Amygdala (tissue), 56 donors: ENCODE results near the gene CLN6.
"Not testable (repeated sequence)": the region's sequence is repeated elsewhere in the genome, so short reads cannot be mapped to it uniquely, and the experiment has no call there.

Experiments
- DNase-seq, 56 donors: peaks; one replicate each; lab custom pipeline; 2025; lab: John Stamatoyannopoulos, UW

CLN6 gene

DNA sequence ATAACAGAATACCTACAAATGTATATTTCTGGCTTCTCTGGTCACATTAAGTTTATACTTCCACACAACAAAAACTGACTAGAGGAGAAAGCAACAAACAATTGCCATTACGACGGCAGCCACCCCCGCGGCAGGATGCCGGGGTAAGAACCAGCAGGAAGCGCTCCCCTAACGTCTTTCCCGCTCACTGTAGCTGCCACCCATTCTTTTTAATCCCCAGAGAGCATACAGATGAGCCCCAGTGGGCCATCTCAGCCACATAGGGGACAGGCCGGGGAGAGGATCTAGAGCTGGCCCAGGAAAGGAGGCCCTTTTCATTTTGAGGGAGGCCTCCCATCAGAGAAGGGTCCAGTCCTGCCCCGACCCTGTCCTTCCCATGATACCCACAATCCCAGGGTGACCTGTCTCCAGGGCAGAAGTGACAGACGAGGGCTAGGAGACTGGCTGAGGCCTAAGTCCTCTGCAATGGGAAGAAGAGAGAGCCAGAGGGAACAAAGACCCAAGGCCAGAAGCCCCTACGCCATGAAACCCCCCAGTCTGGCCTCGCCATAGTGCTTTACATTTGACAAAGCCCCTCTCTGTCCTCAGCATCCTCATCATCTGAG is 20.8 kb downstream of the CLN6 start:
- no peak for DNase-seq

DNA sequence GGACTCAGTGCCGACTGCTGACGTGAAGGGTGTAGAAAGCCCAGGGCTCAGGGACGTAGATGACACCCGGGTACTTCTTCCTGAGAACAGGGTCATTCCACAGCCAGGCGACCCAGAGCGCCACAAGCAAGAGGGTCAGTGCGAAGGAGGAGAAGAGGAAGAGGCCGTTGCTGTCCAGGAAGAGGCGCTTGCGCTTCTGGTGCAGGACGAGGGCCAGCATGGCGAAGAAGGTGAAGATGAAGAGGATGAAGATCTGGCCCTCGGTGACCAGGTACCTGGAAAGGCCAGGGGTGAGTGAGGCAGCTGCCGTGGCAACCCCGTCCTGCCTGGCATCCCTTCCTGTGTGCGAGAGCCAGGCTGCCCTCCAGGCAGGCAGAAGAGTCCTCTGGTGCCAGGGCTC is 21.4 kb downstream of the CLN6 start:
- DNase-seq = peak in 3 of 56 donors; percentile 20 to 55 (median 37)

DNA sequence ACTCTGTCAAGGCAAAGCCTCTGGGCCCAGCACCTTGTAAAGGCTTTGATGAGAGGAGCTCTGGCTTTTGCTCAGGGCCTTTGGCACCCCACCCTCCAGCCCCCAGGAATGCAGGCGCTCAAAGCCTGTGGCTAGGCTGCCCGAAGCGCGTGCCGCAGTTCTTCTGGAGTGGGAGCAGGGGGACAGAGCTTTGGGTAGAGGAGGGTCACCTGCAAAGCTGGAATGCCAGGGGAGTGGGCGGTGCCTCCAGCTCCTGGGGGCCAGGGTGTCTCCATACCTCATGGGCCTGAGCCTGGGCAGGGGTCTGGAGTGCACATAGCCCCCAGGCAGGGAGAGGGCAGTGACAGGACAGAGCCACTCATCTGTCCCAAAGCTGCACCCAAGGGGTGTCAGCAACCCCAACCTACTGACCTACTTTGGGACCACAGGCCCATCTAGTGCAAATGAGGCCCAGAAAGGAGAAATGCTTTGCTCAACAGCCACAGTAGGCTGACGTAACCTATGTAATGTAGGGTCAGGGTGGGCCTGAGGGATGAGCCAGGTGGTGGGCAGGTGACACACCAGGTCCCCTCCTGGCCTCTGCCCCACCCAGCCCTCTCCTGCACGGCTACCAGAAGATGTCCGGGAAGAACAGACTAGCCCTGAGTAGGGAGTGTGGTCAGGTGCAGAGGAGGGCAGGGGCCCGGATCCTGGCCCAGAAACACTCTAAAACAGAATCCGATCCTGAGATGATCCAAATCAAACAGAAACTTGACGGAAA is 22.2 kb downstream of the CLN6 start:
- DNase-seq = no peak

DNA sequence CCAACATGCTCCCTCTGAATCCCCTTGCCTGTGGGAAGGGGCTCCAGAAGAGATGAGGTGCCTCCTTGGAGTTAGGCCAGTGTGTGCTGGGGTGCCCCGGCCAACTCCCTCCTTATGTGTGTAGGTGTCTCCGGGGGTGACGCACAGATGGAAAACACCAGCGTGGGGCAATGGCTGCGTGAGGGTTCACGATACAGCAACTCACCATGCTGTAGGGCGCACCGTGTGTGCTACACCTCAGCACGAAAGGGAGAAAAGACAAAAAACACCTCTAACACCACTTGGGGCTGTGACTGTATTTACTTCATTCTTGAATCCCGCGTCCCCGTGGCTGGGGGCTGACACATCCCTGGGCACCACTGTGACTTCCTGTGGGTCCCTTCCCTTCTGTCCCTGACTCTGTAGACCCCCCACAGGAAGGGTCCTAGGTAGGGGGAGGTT is 22.8 kb downstream of the CLN6 start:
- no peak for DNase-seq

DNA sequence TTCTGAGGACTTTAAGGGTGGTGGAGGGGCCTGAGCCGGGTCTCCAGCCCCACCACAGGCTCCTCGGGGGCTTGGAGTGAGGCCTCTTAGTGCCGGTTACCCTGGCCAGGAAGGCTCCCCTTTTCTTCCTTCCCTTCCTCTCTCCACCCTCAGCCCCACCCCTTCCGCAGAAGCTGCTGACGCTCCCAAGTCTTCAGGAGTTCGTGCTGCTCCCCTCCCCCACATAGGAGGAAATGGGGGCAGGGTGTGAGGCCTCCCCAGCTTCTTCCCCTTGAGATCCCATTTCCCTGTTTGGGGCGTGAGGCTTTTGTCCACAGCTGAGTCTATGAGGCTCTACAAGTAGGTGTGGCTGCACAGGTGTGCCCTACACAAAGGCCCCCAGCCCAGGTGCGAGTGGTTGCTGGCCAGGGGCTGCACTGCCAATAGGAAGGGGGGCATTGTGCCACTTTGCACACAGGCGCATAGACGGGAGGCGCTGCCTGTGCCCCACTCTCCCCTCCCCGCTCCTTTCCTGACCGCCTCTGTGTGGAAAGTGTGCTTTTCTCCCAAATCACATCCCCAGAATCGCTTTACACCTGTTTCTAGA is 23.5 kb downstream of the CLN6 start:
- peak in 10 of 56 donors; percentile 19 to 62 (median 28) for DNase-seq

DNA sequence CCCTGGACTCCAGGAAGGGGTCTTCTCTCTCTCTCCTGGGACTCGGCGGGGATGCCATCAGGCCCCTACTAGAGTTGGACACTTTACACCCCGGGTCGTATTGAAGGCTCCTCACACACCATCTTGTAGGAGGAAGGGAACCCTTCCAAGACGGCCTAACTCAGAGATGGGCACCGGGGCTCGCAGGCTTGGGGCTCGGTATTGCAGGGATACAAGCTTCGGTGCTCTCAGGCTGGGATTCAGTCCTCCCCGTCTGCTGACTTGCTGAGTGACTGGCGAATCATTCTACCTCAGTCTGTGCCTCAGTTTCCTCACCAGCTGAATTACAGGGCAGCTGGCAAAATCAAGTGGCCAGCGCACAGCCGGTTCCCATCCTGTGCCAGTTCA is 24.0 kb downstream of the CLN6 start:
- DNase-seq = no peak

DNA sequence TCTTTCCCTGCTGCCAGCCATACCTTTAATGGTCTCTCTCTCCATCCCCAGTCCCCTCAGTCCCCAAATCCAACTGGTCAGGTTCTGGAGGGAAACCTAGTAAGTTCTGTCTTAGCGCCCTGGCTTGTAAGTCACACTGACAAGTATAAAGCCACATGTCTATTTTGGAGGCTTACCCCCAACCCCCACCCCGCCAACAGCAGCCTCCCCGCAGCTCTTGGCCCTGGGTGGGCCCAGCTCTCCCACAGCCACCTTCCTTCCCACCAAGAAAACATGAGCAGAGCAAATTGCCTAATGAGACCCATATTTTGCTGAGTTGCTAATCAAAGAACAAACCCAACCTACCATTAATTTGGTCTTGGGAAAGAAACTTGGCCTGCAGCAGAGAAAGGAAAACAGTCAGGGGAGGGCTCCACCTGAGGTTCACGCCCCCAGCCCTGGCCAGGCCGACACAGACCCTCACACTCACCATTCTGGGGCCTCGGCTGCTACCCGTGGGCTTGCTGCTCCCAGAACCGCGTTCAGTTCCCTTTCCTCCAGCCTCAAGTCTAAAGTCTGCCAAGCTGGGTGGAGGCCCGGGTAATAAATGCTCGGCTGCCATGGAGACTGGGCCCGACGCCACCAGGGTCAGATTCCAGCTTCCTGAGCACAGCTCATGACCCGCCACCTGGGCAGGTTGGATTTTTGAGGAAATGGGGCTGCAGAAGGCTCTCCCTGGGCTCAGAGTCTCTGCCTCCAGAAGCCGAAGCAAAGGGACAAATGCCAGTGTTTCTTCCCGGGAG is 24.6 kb downstream of the CLN6 start, which contains the start of gene CALML4:
TSS of gene CALML4 (minus strand) at position 557 of the 782 bp plus-strand sequence. CDS start at position 472, 85 bp downstream.
- peak in 17 of 56 donors; percentile 22 to 54 (median 36) for DNase-seq

DNA sequence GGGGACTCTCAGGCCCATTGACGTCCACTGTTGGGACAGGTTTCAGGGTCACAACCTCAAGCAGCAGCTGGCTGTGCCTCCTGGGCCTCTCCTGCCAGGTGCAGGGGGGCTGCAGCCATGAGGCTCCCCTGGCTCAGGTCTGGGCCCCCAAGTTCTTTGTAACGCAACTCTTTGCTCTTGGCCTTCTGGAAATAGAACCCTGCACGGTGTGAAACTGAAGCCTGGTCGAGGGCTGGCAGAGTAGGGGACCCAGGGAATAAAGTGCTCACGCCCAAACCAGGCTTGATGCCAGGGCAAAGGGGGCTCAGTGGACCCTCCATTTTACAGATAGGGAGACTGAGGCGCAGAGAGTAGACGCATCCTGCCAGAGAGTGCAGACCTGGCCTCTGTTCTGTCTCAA is 25.2 kb downstream of the CLN6 start:
- no peak for DNase-seq

DNA sequence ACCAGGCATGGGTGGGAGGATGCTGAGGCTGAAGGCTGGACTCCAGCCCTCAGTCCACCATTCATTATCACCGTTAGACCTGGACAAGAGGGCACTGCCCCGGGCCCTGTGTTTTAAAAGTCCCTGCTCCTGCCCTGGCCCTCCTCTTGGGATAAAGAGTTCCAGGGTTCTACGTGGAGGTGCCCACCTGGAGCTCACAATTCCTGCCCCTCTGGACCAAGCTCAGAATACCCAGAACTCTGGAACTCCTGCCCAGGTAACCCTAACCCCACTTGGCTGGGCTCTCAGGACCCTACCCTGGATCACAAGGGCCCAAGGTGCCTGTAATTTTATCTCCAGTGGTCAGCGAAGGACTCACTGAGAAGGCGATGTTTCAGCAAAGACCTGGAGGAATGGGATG is 25.6 kb downstream of the CLN6 start:
- no peak for DNase-seq

DNA sequence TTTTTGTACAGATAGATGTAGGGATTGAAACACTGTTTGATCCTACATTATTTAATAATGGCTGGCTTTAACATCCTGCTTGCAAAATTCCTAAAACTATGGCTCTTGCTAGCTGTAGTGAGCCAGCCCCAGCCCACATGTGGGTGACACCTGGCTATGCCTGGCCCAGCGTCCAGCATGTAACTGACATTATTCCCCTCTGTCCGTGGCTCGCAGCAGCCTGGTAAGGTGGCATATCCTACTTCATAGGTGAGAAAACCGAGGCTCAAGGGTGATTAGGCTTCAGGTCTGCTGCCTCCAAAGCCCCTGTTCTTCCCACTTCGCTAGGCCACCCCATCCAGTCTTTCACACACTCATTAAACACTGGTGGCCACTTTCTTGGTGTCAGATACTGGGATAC is 26.0 kb downstream of the CLN6 start:
- DNase-seq = no peak

DNA sequence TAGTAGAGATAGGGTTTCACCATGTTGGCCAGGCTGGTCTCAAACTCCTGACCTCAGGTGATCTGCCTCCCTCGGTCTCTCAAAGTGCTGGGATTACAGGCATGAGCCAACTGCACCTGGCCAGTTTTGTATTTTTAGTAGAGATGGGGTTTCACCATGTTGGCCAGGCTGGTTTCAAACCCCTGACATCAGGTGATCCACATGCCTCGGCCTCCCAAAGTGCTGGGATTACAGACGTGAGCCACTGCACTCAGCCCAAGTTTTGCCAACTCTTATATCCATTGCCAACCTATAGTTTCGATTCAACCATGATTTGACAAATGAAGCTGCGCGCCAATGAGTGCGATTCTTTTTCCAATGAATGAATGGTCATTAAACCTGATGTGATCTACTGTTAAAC is 26.5 kb downstream of the CLN6 start:
- DNase-seq = not testable (repeated sequence)

DNA sequence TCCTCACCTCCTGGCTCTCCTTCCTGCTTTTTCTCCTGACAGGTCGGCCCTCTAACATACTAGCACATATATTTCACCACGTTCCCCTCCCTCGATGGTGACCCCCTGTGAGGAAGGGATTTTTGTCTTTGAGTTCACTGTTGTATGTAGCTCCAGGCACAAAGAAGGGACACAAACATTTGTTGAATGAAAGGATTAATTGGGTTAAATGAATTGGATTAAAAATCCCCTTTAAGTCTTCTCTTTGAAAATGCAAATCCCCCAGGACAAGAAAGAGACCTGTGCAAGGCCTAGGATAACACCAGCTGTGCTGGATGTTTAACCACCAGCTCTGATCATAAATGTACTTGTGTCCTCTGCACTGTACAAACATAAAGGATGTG is 27.7 kb downstream of the CLN6 start:
- DNase-seq = no peak

DNA sequence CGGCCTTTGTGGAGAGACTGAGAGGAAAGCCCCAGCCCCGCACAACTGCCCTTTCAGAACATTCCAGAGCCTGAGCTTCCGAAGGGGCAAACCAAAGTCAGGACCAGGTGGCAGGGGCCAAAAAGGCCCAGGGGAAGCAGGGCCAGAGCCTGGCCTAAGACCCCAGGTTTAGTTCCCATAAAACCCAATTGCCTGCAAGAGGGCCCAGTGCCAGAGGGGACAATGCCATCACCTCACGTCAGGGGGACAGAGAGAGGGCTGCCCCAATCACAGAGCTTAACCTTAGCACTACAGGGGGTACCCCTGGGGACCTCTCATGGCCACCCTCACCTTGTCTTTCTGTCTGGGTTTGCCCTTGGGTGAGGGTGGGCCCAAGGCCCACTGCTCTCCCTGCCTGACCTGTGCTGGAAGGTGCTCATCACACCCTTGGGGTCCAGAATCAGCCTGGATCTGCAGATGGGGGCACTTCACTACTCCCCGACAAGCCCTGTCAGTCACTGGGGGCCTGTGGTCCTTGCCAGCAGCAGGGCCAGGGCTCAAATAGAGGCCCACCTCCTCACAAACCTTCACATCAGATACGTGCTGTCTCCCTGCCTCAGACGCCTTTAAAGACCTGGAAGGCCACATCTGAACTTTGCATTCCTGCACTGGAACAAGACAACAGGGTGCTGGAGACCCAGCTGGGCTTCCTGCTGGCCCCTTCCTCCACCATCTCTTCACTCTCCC is 28.2 kb downstream of the CLN6 start:
- DNase-seq = no peak

DNA sequence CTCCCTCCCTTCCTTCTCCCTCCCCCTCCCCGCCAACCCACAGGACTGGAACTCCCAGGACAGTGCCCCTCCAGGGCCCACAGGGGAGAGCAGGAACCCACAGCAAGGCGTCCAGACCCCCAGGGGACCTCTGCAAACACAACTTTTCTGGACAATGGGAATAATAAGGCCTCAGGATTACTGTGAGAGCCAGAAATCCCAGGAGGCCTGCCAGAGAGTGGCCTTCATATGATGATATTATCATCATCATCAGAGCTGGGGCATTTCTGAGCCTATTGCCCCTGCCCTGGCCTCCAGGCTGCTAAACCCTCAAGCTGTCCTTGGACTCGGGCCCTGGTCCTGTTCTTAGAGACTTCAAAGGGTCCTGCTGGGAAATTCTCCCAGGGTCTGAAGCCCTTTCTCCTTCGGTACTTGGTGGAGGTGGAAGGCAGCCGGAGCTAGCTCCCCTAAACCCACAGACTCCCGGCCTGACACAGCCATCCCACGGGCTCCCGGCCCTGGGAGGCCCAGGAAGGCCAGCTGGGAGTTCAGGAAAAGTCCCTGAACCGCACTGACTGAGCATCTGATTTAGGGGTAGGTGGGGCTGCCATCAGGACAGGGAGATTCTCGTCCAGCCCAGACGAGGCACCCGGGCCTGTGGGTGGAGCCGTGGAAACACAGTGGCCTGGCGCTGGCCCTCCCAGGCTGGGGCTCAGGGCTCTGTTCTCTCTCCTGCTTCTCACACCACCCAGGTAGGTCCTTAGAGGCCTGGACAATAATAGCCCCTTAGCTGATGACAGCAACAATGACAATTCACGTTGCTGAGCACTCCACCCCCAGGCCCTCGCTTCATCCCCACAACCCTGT is 29.3 kb downstream of the CLN6 start:
- DNase-seq = no peak

DNA sequence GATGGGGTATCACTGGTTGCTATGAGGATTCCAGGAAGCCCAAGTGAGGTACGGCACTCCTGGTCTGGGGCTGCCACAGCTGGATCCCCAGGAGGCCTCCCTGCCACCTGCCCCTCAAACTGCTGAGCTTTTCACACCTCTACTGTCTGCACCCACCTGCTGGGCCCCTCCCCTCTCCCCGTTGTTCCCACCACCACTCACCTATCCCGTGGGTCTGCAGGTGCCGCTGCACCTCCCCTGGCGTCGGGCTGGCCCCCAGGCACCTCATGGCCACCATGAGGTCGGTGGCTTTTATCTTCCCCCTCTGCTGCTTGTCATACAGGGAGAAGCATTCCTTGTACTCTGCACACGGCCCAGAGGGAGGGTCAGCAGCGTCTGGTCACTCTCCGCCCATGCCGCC is 30.2 kb downstream of the CLN6 start:
- no peak for DNase-seq

DNA sequence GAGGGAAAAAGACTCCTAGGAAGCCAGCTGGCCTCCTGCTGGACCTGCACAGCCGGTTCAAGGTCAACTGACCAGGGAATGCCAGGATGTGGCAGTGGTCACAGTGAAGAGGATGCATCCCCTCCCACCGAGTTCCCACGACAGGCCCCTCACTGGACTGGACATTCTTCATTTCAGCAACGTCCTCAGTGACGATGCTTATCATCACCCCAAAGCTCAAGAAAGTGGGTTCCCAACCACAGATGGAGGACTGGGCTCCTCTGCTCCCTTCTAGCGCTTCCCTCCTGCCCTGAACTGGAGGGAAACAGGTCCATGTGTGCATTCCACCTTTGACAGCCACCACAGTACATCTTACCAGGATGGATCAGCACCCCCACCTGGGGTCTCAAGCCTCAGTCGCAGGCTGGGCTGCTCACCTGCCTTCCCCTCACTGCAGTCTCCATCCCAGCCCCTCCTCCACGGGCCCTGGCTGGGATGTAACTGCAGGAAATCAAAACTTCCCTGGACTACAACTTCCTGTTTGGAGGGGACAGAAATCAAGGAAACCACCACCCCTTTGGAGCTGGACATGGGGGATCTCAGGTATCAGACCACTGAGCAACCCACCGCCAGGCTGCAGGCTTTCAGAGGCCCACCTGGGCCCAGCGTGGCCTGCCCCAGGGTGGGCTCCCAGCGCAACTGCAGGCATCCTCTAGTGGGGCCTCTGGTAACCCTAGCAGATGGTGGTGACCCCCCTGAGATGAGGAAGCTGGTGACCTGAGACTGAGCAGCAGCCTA is 31.7 kb downstream of the CLN6 start:
- DNase-seq = no peak

DNA sequence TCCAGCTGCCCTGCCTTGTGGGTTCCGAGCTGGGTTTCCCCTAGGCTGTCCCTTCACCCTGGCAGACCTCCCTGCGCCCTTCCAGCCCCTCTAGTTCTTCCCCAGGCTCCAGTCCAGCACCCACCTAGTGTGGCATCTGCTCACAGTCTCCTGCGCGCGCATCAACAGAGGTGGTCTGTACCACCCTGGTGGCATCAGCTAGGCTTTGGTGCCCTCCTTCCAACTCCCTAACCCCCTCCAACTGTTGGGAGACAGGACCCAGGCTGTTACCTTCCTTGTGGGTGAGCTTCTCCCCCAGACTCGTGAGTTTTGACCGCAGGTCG is 32.4 kb downstream of the CLN6 start:
- DNase-seq = no peak

DNA sequence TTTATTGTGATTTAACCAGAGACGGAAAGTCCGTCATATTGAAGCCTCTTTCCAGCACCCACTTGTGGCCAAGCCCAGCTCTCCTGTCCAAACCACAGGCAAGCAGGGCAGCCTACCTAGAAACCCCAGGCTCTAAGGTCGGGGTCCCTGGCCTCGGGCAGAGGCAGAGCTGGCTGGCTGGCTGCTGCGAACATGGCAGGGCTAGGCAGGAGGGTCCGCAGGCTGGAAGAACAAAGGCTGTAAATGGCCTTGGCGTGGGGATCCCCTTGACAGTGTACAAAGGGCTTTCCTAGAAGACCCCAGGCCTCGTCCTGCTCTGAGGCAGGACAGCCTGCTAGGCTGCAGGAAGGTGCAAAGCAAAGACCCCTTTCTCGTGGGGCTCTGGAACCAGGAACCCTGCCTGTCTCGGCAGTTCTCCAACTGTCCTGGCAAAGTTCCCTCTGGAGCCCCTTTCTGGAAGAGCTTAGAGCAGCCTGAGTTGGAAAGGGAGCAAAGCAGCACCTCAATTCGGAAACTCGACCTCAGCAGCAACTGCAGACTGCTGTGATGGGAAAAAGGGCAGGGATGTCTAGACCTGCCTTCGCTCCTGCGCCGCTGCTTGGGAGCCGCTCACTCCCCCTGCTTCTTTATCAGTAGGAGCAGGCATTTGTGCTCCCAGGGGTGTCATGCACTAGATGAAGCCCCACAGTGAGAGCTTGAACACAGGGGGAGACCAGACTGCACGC is 32.9 kb downstream of the CLN6 start:
- no peak for DNase-seq
